Fibroblast of lung (primary cell): ENCODE results near the gene CNBD2.
"Not testable (repeated sequence)": the region's sequence is repeated elsewhere in the genome, so short reads cannot be mapped to it uniquely, and the experiment has no call there.

Experiments used
- CTCF ChIP-seq, 2 donors: IDR thresholded peaks in 1 of 2; conservative IDR thresholded peaks in 1 of 2; 1 replicate in 1 of 2; 2 replicates in 1 of 2; pipeline ENCODE4 v1.5.1; 2011 to 2012; ENCODE audit warnings: low read length in 2 of 2, control low read depth in 1 of 2, inconsistent platforms in 1 of 2, low read depth in 1 of 2, mild to moderate bottlenecking in 1 of 2
- EZH2 ChIP-seq: IDR thresholded peaks from 2 replicates; pipeline ENCODE4 v1.5.1; 2012; ENCODE audit warnings: low read length, control low read depth, mild to moderate bottlenecking; ENCODE audit errors: missing control alignments

- not testable (repeated sequence) for TF ChIP-seq CTCF (conservative IDR thresholded peaks at IDR 0.05 in 1 of 2, IDR thresholded peaks at IDR 0.05 in 1 of 2; ENCODE audit: low read depth in 1 of 2, low read length in 2 of 2); EZH2
Measured at GRCh38 chr20:35959291-35959690, 9.1 kb upstream of the CNBD2 start.
